ENCODE data around the gene KSR2. TPM values are rescaled to one million over a fixed set of nuclear protein-coding genes. Genes with fewer than 3 reads are reported as not detected.

The KSR2 gene
- total and polyA plus RNA-seq, 2 of the 4 experiments (the other 2 are of a cell fraction): not detected

- H3K4me3 ChIP-seq (ENCODE audit: insufficient read depth, low read depth, low read length): no peak overlapping the region
- ATAC-seq (ENCODE audit: low read depth) (no peak), DNase-seq (no peak)
- no peak overlapping the region for H2BK5ac ChIP-seq (ENCODE audit: low read depth, low read length, poor library complexity, severe bottlenecking)
- H2BK20ac ChIP-seq (ENCODE audit: low read depth, low read length): no peak overlapping the region
- H3K36me3 ChIP-seq (ENCODE audit: control insufficient read depth, insufficient read depth, low read length): no peaks in the 10 kb centered on the region
- no peak overlapping the region for H4K5ac ChIP-seq (ENCODE audit: low read depth, low read length)
- no peak overlapping the region for H3K18ac ChIP-seq (ENCODE audit: low read depth, low read length)
- no peak overlapping the region for H3K27ac ChIP-seq (ENCODE audit: insufficient read depth, low read length)
- ChIA-PET CTCF (no interaction called here), POLR2A (ENCODE audit: unreplicated experiment) (no interaction called here)
- in situ Hi-C loops (cut with MboI; ENCODE audit: low sequenced_read_pairs): no loop called here
- no peak overlapping the region for H3K23ac ChIP-seq (ENCODE audit: low read depth, low read length)
- no peaks in the 10 kb centered on the region for H3K79me1 ChIP-seq (ENCODE audit: low read depth in 1 of 2, low read length in 2 of 2)
- H2BK120ac ChIP-seq (ENCODE audit: low read depth, low read length): no peak overlapping the region
- no peaks in the 10 kb centered on the region for H4K20me1 ChIP-seq (ENCODE audit: insufficient read depth, low read length)
- H3K4me1 ChIP-seq (ENCODE audit: control insufficient read depth, insufficient read depth, low read length): no peaks in the 10 kb centered on the region
- H4K8ac ChIP-seq (ENCODE audit: low read depth in 2 of 2, low read length in 2 of 2): no peak overlapping the region
- no peak overlapping the region for H2AFZ ChIP-seq (replicated peaks; ENCODE audit: low read length, poor library complexity)
- H4K91ac ChIP-seq (ENCODE audit: insufficient read depth, low read depth, low read length): no peak overlapping the region
- H2AK9ac ChIP-seq (replicated peaks; ENCODE audit: low read depth, low read length, poor library complexity): no peak overlapping the region
- no peak overlapping the region for H2AK5ac ChIP-seq (ENCODE audit: low read depth, low read length)
- intact Hi-C loops (cut with micrococcal nuclease): no loop called here
- no peaks in the 10 kb centered on the region for H3K9me1 ChIP-seq (ENCODE audit: insufficient read depth, low read length)
- no peak overlapping the region for H3K14ac ChIP-seq (replicated peaks; ENCODE audit: low read depth, low read length)
- peaks cover 24% of the 10 kb centered on the region for H3K9me3 ChIP-seq (ENCODE audit: control insufficient read depth, insufficient read depth, low read length)
- H3K4ac ChIP-seq (ENCODE audit: low read depth, low read length): no peak overlapping the region
- H2BK15ac ChIP-seq (ENCODE audit: low read depth, low read length): no peak overlapping the region
- WGBS, 2 experiments (ENCODE audit: extremely low coverage in 2 of 2, insufficient read length in 1 of 2): 0% methylated on average over 1 of the region's 4 CpGs; no CpG with 5 or more reads in 1 of the 2 experiments
- no peak overlapping the region for H3K56ac ChIP-seq (ENCODE audit: extremely low read depth, insufficient read depth, low read length)
- no TSS peak for BruUV-seq (replicated peaks)
- no peak overlapping the region for H3K9ac ChIP-seq (ENCODE audit: low read depth, low read length)
- H3K27me3 ChIP-seq (ENCODE audit: control insufficient read depth, insufficient read depth, low read length): no peaks in the 10 kb centered on the region
- dilution Hi-C loops (cut with HindIII; ENCODE audit: low sequenced_read_pairs, unreplicated experiment): no loop called here
- H3K4me2 ChIP-seq (ENCODE audit: low read depth, low read length): no peak overlapping the region
- TF ChIP-seq USF2 (IDR thresholded peaks at IDR 0.05; ENCODE audit: low read depth, low read length) (no peak), MXI1 (IDR thresholded peaks at IDR 0.05; ENCODE audit: borderline replicate concordance, low read depth, low read length) (no peak), MAZ (IDR thresholded peaks at IDR 0.05; ENCODE audit: borderline replicate concordance, low read depth, low read length) (no peak), BHLHE40 (IDR thresholded peaks at IDR 0.05; ENCODE audit: low read depth, low read length) (no peak), ELK1 (IDR thresholded peaks at IDR 0.05; ENCODE audit: borderline replicate concordance, low read depth, low read length) (no peak)
Measured at GRCh38 chr12:117718559-117718958, 250.2 kb downstream of the KSR2 start.

Data from IMR-90 (cell line).